ENCODE data around the gene RAB4A. TPM values are rescaled to one million over a fixed set of nuclear protein-coding genes. Genes with fewer than 3 reads are reported as not detected.

The RAB4A gene
- total RNA-seq, 1 experiment from 2014 or later, result 66.7 TPM

DNA sequence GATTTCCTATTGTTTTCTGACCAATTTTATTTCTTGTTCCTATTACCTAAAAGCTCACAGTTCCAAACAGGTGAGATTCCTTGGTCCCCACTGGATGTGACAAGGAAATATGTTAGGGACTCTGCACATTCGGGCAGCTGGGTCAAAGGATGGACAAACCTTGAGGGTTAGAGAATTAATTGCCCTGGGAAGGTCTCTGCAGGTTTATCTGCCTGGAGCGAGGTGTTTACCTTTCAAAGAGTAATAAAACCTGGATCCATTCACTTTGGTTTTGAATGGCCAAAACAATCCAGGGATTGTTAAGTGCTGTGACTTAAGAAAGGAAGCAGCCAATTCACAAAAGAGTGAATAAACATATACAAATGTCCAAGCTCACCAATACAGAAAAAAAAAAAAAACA lies 33.6 kb upstream of the RAB4A start:
- H3K27ac Mint-ChIP-seq, result no peak overlapping the region; a peak in 1 of 7 replicates

More for the DNA sequence above, 33.6 kb upstream of the RAB4A start:
- Histone ChIP-seq H3K23ac (ENCODE audit: insufficient read length, low read depth, low read length) (no peak overlapping the region), H2AFZ (ENCODE audit: low read length) (no peak overlapping the region), H3K4ac (ENCODE audit: low read depth, low read length) (no peak overlapping the region), H2BK5ac (ENCODE audit: insufficient read length, low read length) (no peak overlapping the region), H2BK12ac (ENCODE audit: insufficient read length, low read depth, low read length) (no peak overlapping the region), H2BK20ac (ENCODE audit: low read depth, low read length, poor library complexity, severe bottlenecking) (no peak overlapping the region), H3K14ac (ENCODE audit: insufficient read depth, low read length) (no peak overlapping the region), H3K56ac (ENCODE audit: insufficient read length, low read depth, low read length) (no peak overlapping the region), H3K18ac (ENCODE audit: insufficient read length, low read depth, low read length) (no peak overlapping the region), H3K23me2 (ENCODE audit: insufficient read length, low read depth, low read length, poor library complexity, severe bottlenecking) (no peaks in the 10 kb centered on the region), H3T11ph (ENCODE audit: low read length) (no peak overlapping the region), H2BK120ac (ENCODE audit: low read depth, low read length, poor library complexity, severe bottlenecking) (no peak overlapping the region), H3K9me3 (ENCODE audit: control insufficient read depth, low read depth, low read length) (no peaks in the 10 kb centered on the region), H4K8ac (replicated peaks; ENCODE audit: insufficient read length, low read depth, low read length) (no peak overlapping the region), H2AK5ac (ENCODE audit: insufficient read length, low read length) (no peak overlapping the region), H3K79me1 (ENCODE audit: insufficient read depth, low read depth, low read length, poor library complexity, severe bottlenecking) (no peaks in the 10 kb centered on the region), H4K91ac (ENCODE audit: insufficient read length, low read depth, low read length) (no peak overlapping the region), H2BK15ac (ENCODE audit: low read depth, low read length) (no peak overlapping the region), H3K79me2 (ENCODE audit: insufficient read depth, low read length) (no peaks in the 10 kb centered on the region), H3K27me3 (ENCODE audit: insufficient read depth, low read length) (no peaks in the 10 kb centered on the region), H3K9ac (ENCODE audit: extremely low read depth, insufficient read length, low read length) (no peak overlapping the region), H4K5ac (ENCODE audit: insufficient read length, low read depth, low read length) (no peak overlapping the region), H3K27ac (ENCODE audit: insufficient read length, low read depth, low read length) (no peak overlapping the region), H3K4me2 (ENCODE audit: insufficient read depth, insufficient read length, low read length) (no peak overlapping the region), H3K4me1 (ENCODE audit: insufficient read depth, low read length) (peaks cover 15% of the 10 kb centered on the region), H4K20me1 (ENCODE audit: control insufficient read depth, insufficient read depth, insufficient read length) (no peaks in the 10 kb centered on the region)
- Mint-ChIP-seq H3K4me3 (no peak overlapping the region), H3K4me1 (peaks cover 49 to 50% of the 10 kb centered on the region in 2 experiments), H3K36me3 (ENCODE audit: insufficient read depth in 1 of 3, low read depth in 3 of 3) (peaks cover 2 to 6% (median 2%) of the 10 kb centered on the region in 3 experiments; a peak in 4 of 7 replicates), H3K9me3 (peaks cover 1 to 5% of the 10 kb centered on the region in 2 experiments; a peak in 4 of 5 replicates), H3K27me3 (ENCODE audit: low read depth) (no peaks in the 10 kb centered on the region; the same call in 1 of the 2 replicates)
- TF ChIP-seq, protein P1, sequence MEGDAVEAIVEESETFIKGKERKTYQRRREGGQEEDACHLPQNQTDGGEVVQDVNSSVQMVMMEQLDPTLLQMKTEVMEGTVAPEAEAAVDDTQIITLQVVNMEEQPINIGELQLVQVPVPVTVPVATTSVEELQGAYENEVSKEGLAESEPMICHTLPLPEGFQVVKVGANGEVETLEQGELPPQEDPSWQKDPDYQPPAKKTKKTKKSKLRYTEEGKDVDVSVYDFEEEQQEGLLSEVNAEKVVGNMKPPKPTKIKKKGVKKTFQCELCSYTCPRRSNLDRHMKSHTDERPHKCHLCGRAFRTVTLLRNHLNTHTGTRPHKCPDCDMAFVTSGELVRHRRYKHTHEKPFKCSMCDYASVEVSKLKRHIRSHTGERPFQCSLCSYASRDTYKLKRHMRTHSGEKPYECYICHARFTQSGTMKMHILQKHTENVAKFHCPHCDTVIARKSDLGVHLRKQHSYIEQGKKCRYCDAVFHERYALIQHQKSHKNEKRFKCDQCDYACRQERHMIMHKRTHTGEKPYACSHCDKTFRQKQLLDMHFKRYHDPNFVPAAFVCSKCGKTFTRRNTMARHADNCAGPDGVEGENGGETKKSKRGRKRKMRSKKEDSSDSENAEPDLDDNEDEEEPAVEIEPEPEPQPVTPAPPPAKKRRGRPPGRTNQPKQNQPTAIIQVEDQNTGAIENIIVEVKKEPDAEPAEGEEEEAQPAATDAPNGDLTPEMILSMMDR (conservative IDR thresholded peaks at IDR 0.05), result no peak
- no CpG with 5 or more reads among the region's 2 CpGs for WGBS (ENCODE audit: extremely low coverage, insufficient read length, low lambda C conversion rate)
- no peak for DNase-seq
